ENCODE measurements around the gene CCDC171.

Gene CCDC171

GRCh38 chr9:15982182-15982581 is 429.3 kb downstream of the CCDC171 start (continued):
- TF ChIP-seq ZBTB21 (tag by site-specific recombination; IDR thresholded peaks at IDR 0.05) (no peak), ZNF704 (tag by site-specific recombination; IDR thresholded peaks at IDR 0.05) (no peak), HOXC10 (CRISPR knock-in tag; IDR thresholded peaks at IDR 0.05) (no peak), ZNF37A (tag by site-specific recombination; IDR thresholded peaks at IDR 0.05) (no peak), ZNF558 (tag by site-specific recombination; IDR thresholded peaks at IDR 0.05) (no peak), PRDM4 (tag by site-specific recombination; IDR thresholded peaks at IDR 0.05) (0 out of 2 replicates have a peak, but pooled peaks have one; percentile 24), ZNF530 (tag by site-specific recombination; IDR thresholded peaks at IDR 0.05; ENCODE audit: low read depth) (no peak), ZNF837 (tag by site-specific recombination; IDR thresholded peaks at IDR 0.05) (no peak), OSR2 (tag by site-specific recombination; IDR thresholded peaks at IDR 0.05) (peak; percentile 47; the same call in 1 of the 2 replicates), ZNF354C (tag by site-specific recombination; IDR thresholded peaks at IDR 0.05; ENCODE audit: borderline replicate concordance, low read depth) (no peak), SETDB1 (IDR thresholded peaks at IDR 0.05; ENCODE audit: insufficient read length, low read length) (no peak), SP7 (tag by site-specific recombination; IDR thresholded peaks at IDR 0.05) (peak; percentile 82), FEZF1 (tag by site-specific recombination; IDR thresholded peaks at IDR 0.05) (peak; percentile 61; the same call in 1 of the 2 replicates), PBX3 (CRISPR knock-in tag; IDR thresholded peaks at IDR 0.05) (no peak), ZNF639 (tag by site-specific recombination; IDR thresholded peaks at IDR 0.05) (no peak), AEBP2 (tag by site-specific recombination; IDR thresholded peaks at IDR 0.05; ENCODE audit: borderline replicate concordance) (no peak), SALL2 (tag by site-specific recombination; IDR thresholded peaks at IDR 0.05; ENCODE audit: borderline replicate concordance) (no peak), SP2 (tag by site-specific recombination; IDR thresholded peaks at IDR 0.05) (no peak), ZNF777 (tag by site-specific recombination; IDR thresholded peaks at IDR 0.05; ENCODE audit: borderline replicate concordance) (no peak), ZNF16 (tag by site-specific recombination; IDR thresholded peaks at IDR 0.05; ENCODE audit: low read depth) (no peak), IKZF3 (tag by site-specific recombination; IDR thresholded peaks at IDR 0.05) (peak; percentile 32; the same call in 1 of the 2 replicates)

Measured in HEK293 (cell line).